Fibroblast of lung (primary cell): ENCODE results near the gene NEK1. TPM values are rescaled to one million over a fixed set of nuclear protein-coding genes. Genes with fewer than 3 reads are reported as not detected.
"Not testable (repeated sequence)": the region's sequence is repeated elsewhere in the genome, so short reads cannot be mapped to it uniquely, and the experiment has no call there.

Experiments
- DNase-seq, 2 donors: peaks; one replicate each; pipeline versions ENCODE4 v3.0.0 to v3.0.0-alpha.2; 2010; ENCODE audit warnings: low read depth in 2 of 2
- H2AFZ ChIP-seq: 2 replicates; pipeline ENCODE4 v1.5.1; 2012; ENCODE audit warnings: low read length, control low read depth, inconsistent platforms
- H3K27ac ChIP-seq: 2 replicates; pipeline ENCODE4 v1.5.1; 2011; ENCODE audit warnings: low read length, control low read depth; ENCODE audit not compliant: insufficient read depth
- H3K27me3 ChIP-seq: 2 replicates; pipeline ENCODE4 v1.5.1; 2011; ENCODE audit warnings: mild to moderate bottlenecking, low read length; ENCODE audit not compliant: control insufficient read depth, insufficient read depth
- H3K36me3 ChIP-seq: 2 replicates; pipeline ENCODE4 v1.5.1; 2011; ENCODE audit warnings: low read length; ENCODE audit not compliant: control insufficient read depth, insufficient read depth
- H3K4me1 ChIP-seq: 2 replicates; pipeline ENCODE4 v1.5.1; 2011; ENCODE audit warnings: low read length; ENCODE audit not compliant: control insufficient read depth, insufficient read depth; ENCODE audit errors: extremely low read depth
- H3K4me2 ChIP-seq: 2 replicates; pipeline ENCODE4 v1.5.1; 2011; ENCODE audit warnings: low read length, control low read depth; ENCODE audit not compliant: insufficient read depth; ENCODE audit errors: extremely low read depth
- H3K4me3 ChIP-seq, 4 experiments: fragments of 200-600 bp in 1 of 4; sonication (generic) in 1 of 4; replicated peaks in 1 of 4; 2 replicates each; pipeline ENCODE4 v1.5.1; 2011 to 2016; ENCODE audit warnings: low read length in 4 of 4, low read depth in 3 of 4, mild to moderate bottlenecking in 3 of 4, control low read depth in 2 of 4, inconsistent platforms in 1 of 4, mixed read lengths in 1 of 4; ENCODE audit not compliant: insufficient read depth in 1 of 4; ENCODE audit errors: control extremely low read depth in 1 of 4
- H3K79me2 ChIP-seq: 2 replicates; pipeline ENCODE4 v1.5.1; 2012; ENCODE audit warnings: mild to moderate bottlenecking, low read length, inconsistent platforms; ENCODE audit not compliant: control insufficient read depth, insufficient read depth
- H3K9ac ChIP-seq: 2 replicates; pipeline ENCODE4 v1.5.1; 2011; ENCODE audit warnings: mild to moderate bottlenecking, low read length, control low read depth; ENCODE audit not compliant: insufficient read depth
- H3K9me3 ChIP-seq: 2 replicates; pipeline ENCODE4 v1.5.1; 2012; ENCODE audit warnings: low read depth, low read length; ENCODE audit not compliant: control insufficient read depth, insufficient read depth
- H4K20me1 ChIP-seq: 2 replicates; pipeline ENCODE4 v1.5.1; 2011; ENCODE audit warnings: low read length; ENCODE audit not compliant: control insufficient read depth, insufficient read depth; ENCODE audit errors: extremely low read depth
- CTCF ChIP-seq, 2 donors: IDR thresholded peaks in 1 of 2; conservative IDR thresholded peaks in 1 of 2; 1 replicate in 1 of 2; 2 replicates in 1 of 2; pipeline ENCODE4 v1.5.1; 2011 to 2012; ENCODE audit warnings: low read length in 2 of 2, control low read depth in 1 of 2, inconsistent platforms in 1 of 2, low read depth in 1 of 2, mild to moderate bottlenecking in 1 of 2
- EZH2 ChIP-seq: IDR thresholded peaks from 2 replicates; pipeline ENCODE4 v1.5.1; 2012; ENCODE audit warnings: low read length, control low read depth, mild to moderate bottlenecking; ENCODE audit errors: missing control alignments
- polyA plus RNA-seq, 2 donors: library from polyadenylated mRNA; depleted of rRNA in 1 of 2; stranded (reverse) in 1 of 2; unstranded in 1 of 2; fragments of >200 nt; gene quantifications; 2 replicates each; pipeline ENCODE4 v1.2.1, GENCODE V29; 2011 to 2012; ENCODE audit warnings: missing spikeins in 1 of 2
- total RNA-seq: library from RNA; depleted of rRNA; stranded (reverse); fragments of >200 nt; gene quantifications from 2 replicates; pipeline ENCODE4 v1.2.1, GENCODE V29; 2014

The NEK1 gene
- total and polyA plus RNA-seq, 2 donors (not counting 1 experiment from before 2014, with no cell fraction given) = 8.6 to 17.0 TPM

GRCh38 chr4:169436734-169437133 lies 175.6 kb downstream of the NEK1 start:
- no peak overlapping the region for H3K9ac ChIP-seq
- H3K79me2 ChIP-seq = no peaks in the 10 kb centered on the region
- H4K20me1 ChIP-seq = no peaks in the 10 kb centered on the region
- no peak overlapping the region for H3K4me2 ChIP-seq
- no peak overlapping the region for H2AFZ ChIP-seq
- TF ChIP-seq EZH2 (no peak), CTCF (conservative IDR thresholded peaks at IDR 0.05 in 1 of 2, IDR thresholded peaks at IDR 0.05 in 1 of 2; ENCODE audit: low read depth in 1 of 2, low read length in 2 of 2) (no peak)
- H3K36me3 ChIP-seq = no peaks in the 10 kb centered on the region
- no peaks in the 10 kb centered on the region for H3K4me1 ChIP-seq
- no peaks in the 10 kb centered on the region for H3K27me3 ChIP-seq
- H3K9me3 ChIP-seq = no peaks in the 10 kb centered on the region
- no peak overlapping the region for H3K4me3 ChIP-seq
- H3K27ac ChIP-seq = no peak overlapping the region
- no peak for DNase-seq

- Histone ChIP-seq H3K4me2 (no peak overlapping the region), H4K20me1 (no peaks in the 10 kb centered on the region)
- no peak for DNase-seq
These were observed 184.0 kb downstream of the NEK1 start for GRCh38 chr4:169428376-169428775.

GRCh38 chr4:169427727-169428126 lies 184.7 kb downstream of the NEK1 start:
- H3K4me2 ChIP-seq, H4K20me1 ChIP-seq, H3K27me3 ChIP-seq, DNase-seq, H3K79me2 ChIP-seq, H3K27ac ChIP-seq, H3K4me1 ChIP-seq, H3K9me3 ChIP-seq, H2AFZ ChIP-seq, H3K9ac ChIP-seq, H3K4me3 ChIP-seq, H3K36me3 ChIP-seq: not testable (repeated sequence)

More at GRCh38 chr4:169428376-169428775, 184.0 kb downstream of the NEK1 start:
- Histone ChIP-seq H3K4me3 (no peak overlapping the region), H3K27me3 (no peaks in the 10 kb centered on the region), H3K36me3 (no peaks in the 10 kb centered on the region), H3K9ac (no peak overlapping the region), H3K9me3 (no peaks in the 10 kb centered on the region), H2AFZ (no peak overlapping the region), H3K79me2 (no peaks in the 10 kb centered on the region), H3K27ac (no peak overlapping the region), H3K4me1 (no peaks in the 10 kb centered on the region)
- TF ChIP-seq EZH2 (no peak), CTCF (conservative IDR thresholded peaks at IDR 0.05 in 1 of 2, IDR thresholded peaks at IDR 0.05 in 1 of 2; ENCODE audit: low read depth in 1 of 2, low read length in 2 of 2) (no peak)
